PC-3 (cell line): ENCODE results near the gene TBXT. TPM values are rescaled to one million over a fixed set of nuclear protein-coding genes. Genes with fewer than 3 reads are reported as not detected.

Experiments
- ATAC-seq: fragments of 200-7000 bp; cut with Tn5 transposase; 2 replicates; pipeline ENCODE4 v1.9.1; 2020; ENCODE audit warnings: mild to moderate bottlenecking, moderate library complexity
- BruUV-seq: library from RNA; stranded (reverse); fragments of 400-500 nt; replicated peaks from 2 replicates; lab custom pipeline; 2021; lab: Mats Ljungman, UMichigan
- CTCF ChIA-PET: fragments of 300-600 bp; sonication (Branson Sonifier 250); formaldehyde crosslinking; loops from one replicate; lab custom pipeline; 2022; ENCODE audit warnings: antibody characterized with exemption; lab: Charles Lee
- POLR2A ChIA-PET: fragments of 300-600 bp; sonication (Branson Sonifier 250); formaldehyde crosslinking; loops from one replicate; lab custom pipeline; 2022; ENCODE audit warnings: antibody characterized with exemption; ENCODE audit not compliant: unreplicated experiment; lab: Charles Lee
- DNase-seq: peaks from one replicate; pipeline ENCODE4 v3.0.0-alpha.2; 2015
- H2AFZ ChIP-seq: fragments of 300-600 bp; sonication (generic); 2 replicates; pipeline ENCODE4 v1.6.0; 2016; ENCODE audit warnings: antibody characterized with exemption, low read length
- H3F3A ChIP-seq: fragments of 300-600 bp; sonication (generic); one replicate; pipeline ENCODE4 v1.6.0; 2017; ENCODE audit warnings: antibody characterized with exemption, low read length, control low read depth, mild to moderate bottlenecking; ENCODE audit not compliant: unreplicated experiment
- H3K27ac ChIP-seq: fragments of 300-600 bp; sonication (generic); 2 replicates; pipeline ENCODE4 v1.5.1; 2016; ENCODE audit warnings: mild to moderate bottlenecking, low read length
- H3K27me3 ChIP-seq: fragments of 300-600 bp; sonication (generic); 2 replicates; pipeline ENCODE4 v1.6.1; 2016; ENCODE audit warnings: low read length, mixed read lengths
- H3K36me3 ChIP-seq: fragments of 300-600 bp; sonication (generic); 2 replicates; pipeline ENCODE4 v1.6.1; 2016; ENCODE audit warnings: low read depth, mixed run types, low read length, mixed read lengths
- H3K4me1 ChIP-seq: fragments of 300-600 bp; sonication (generic); 2 replicates; pipeline ENCODE4 v1.5.1; 2016; ENCODE audit warnings: low read length; ENCODE audit not compliant: insufficient read depth
- H3K4me2 ChIP-seq: fragments of 300-600 bp; sonication (generic); 2 replicates; pipeline ENCODE4 v1.6.0; 2016; ENCODE audit warnings: low read length
- H3K4me3 ChIP-seq: fragments of 300-600 bp; sonication (generic); 2 replicates; pipeline ENCODE4 v1.5.1; 2016; ENCODE audit warnings: mild to moderate bottlenecking, low read length, mixed read lengths
- H3K79me2 ChIP-seq: fragments of 300-600 bp; sonication (generic); 2 replicates; pipeline ENCODE4 v1.6.1; 2017; ENCODE audit warnings: low read length, mixed read lengths
- H3K9ac ChIP-seq: fragments of 300-600 bp; sonication (generic); 2 replicates; pipeline ENCODE4 v1.6.0; 2016; ENCODE audit warnings: mild to moderate bottlenecking, low read length
- H3K9me2 ChIP-seq: fragments of 300-600 bp; sonication (generic); replicated peaks from 2 replicates; pipeline ENCODE4 v1.6.1; 2016; ENCODE audit warnings: mixed run types, low read length, mixed read lengths
- H3K9me3 ChIP-seq: fragments of 300-600 bp; sonication (generic); 2 replicates; pipeline ENCODE4 v1.6.1; 2016; ENCODE audit warnings: low read length, mixed read lengths
- H4K20me1 ChIP-seq: fragments of 300-600 bp; sonication (generic); 2 replicates; pipeline ENCODE4 v1.6.1; 2016; ENCODE audit warnings: low read length, mixed read lengths
- CTCF ChIP-seq: fragments of 300-600 bp; sonication (generic); conservative IDR thresholded peaks from 2 replicates; pipeline ENCODE4 v1.5.1; 2017; ENCODE audit warnings: antibody characterized with exemption, low read depth, mild to moderate bottlenecking, low read length
- EZH2 ChIP-seq: fragments of 300-600 bp; sonication (generic); IDR thresholded peaks from one replicate; pipeline ENCODE4 v1.6.1; 2017; ENCODE audit warnings: antibody characterized with exemption, mild to moderate bottlenecking, low read length; ENCODE audit not compliant: unreplicated experiment
- EZH2phosphoT487 ChIP-seq: fragments of 300-600 bp; sonication (generic); IDR thresholded peaks from 2 replicates; pipeline ENCODE4 v1.6.1; 2018; ENCODE audit warnings: mild to moderate bottlenecking, antibody characterized with exemption, low read length, borderline replicate concordance
- intact Hi-C: fragments of 100-400 bp; cut with micrococcal nuclease; formaldehyde crosslinking; loops from 2 replicates; pipeline ENCODE4 v1.9.0; 2023
- total RNA-seq: library from RNA; depleted of rRNA; stranded (reverse); fragments of >200 nt; gene quantifications from 2 replicates; pipeline ENCODE4 v1.2.3, GENCODE V29; 2014

The TBXT gene
- total RNA-seq, 1 experiment from 2014 or later, result not detected

DNA sequence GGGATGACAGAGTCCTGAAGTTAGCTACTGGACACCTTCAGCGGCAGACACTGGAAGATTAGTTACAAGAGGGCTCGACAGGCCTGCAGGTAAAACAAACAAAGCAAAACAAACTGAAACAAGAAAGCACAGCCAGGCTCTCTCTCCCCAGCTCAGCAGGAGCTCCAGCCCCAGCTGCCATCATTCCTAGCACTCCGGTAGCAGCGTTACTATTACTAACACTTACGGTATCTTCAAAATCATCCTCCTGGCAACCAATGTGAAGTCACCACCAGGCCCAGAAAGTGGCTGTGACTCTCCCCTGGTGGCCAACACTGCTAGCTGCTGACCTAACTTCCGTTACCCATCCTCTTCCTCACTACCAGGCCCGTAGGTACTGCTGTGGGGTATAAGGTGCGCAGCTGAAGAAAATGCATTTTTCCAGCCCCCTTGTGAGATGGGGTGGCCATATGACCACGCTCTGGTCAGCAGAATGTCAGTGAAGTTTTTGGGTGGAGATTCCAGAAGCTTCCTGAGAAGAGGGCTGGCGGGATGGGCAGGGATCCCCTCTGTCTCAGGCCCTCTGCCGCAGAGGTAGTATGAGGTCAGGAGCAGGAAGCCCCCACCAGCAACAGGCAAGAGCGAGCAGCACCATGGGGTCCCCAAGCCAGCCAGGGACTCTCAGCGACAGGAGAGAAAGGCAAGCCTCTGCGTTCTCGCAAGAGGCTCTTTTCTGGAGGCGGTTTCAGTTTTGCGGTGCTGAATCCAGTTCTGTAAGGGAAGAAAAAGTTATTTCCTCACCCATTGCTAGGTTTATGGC lies 37.4 kb upstream of the TBXT start:
- no peaks in the 10 kb centered on the region for H3K79me2 ChIP-seq
- intact Hi-C loops, result no loop called here
- DNase-seq, result no peak
- no peak for TF ChIP-seq EZH2
- TF ChIP-seq EZH2phosphoT487, result no peak
- no peak for TF ChIP-seq CTCF
- no peaks in the 10 kb centered on the region for H3K36me3 ChIP-seq
- ChIA-PET POLR2A (no interaction called here), CTCF (no interaction called here)
- no peak overlapping the region for H3K4me3 ChIP-seq
- no peak for ATAC-seq
- H3K27me3 ChIP-seq, result peaks cover 54% of the 10 kb centered on the region
- H3F3A ChIP-seq, result no peaks in the 10 kb centered on the region
- no peak overlapping the region for H3K9ac ChIP-seq
- no peak overlapping the region for H3K27ac ChIP-seq
- no peak overlapping the region for H3K4me2 ChIP-seq
- no TSS peak for BruUV-seq
- no peaks in the 10 kb centered on the region for H3K4me1 ChIP-seq
- no peak overlapping the region for H2AFZ ChIP-seq
- H3K9me2 ChIP-seq, result no peaks in the 10 kb centered on the region
- H4K20me1 ChIP-seq, result no peaks in the 10 kb centered on the region
- no peaks in the 10 kb centered on the region for H3K9me3 ChIP-seq

DNA sequence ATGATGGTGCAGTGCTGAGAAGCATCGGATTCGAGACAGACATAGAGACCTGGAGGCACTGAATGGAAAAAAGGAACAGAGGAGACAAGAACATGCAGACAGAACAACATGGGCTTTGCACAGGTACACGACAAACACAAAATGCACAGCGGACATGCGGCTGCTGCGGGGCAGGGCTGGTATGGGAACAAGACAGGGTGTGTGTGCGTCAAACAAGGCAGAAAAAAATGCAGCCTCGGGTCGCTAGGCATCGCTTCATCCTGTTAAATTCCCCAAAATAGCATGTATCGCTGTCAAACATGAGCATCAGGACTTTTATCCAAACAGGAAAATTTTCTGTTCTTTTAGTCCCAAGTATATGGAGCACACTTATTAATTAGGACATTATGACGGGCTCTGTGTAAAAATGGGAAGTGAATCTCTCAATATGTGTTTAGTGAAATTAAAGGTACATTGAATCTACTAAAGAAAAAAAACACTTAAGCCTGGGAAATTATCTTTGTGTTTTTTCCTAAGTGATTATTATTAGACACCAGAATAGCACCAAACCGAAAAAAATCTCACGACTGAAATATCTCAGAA lies 36.1 kb upstream of the TBXT start:
- Histone ChIP-seq H3F3A (no peaks in the 10 kb centered on the region), H3K4me3 (no peak overlapping the region), H3K4me2 (no peak overlapping the region), H3K4me1 (no peaks in the 10 kb centered on the region), H3K9me2 (no peaks in the 10 kb centered on the region), H3K9me3 (no peaks in the 10 kb centered on the region), H3K27me3 (peaks cover 44% of the 10 kb centered on the region), H3K27ac (no peak overlapping the region), H4K20me1 (no peaks in the 10 kb centered on the region), H2AFZ (no peak overlapping the region), H3K79me2 (no peaks in the 10 kb centered on the region), H3K36me3 (no peaks in the 10 kb centered on the region), H3K9ac (no peak overlapping the region)
- no peak for DNase-seq
- no peak for TF ChIP-seq CTCF
- no peak for TF ChIP-seq EZH2phosphoT487
- TF ChIP-seq EZH2, result no peak
- no peak for ATAC-seq
- POLR2A ChIA-PET, result no interaction called here
- BruUV-seq, result no TSS peak
- CTCF ChIA-PET, result no interaction called here
- intact Hi-C loops, result no loop called here
